ENCODE data around the gene AP1G2.

DNA sequence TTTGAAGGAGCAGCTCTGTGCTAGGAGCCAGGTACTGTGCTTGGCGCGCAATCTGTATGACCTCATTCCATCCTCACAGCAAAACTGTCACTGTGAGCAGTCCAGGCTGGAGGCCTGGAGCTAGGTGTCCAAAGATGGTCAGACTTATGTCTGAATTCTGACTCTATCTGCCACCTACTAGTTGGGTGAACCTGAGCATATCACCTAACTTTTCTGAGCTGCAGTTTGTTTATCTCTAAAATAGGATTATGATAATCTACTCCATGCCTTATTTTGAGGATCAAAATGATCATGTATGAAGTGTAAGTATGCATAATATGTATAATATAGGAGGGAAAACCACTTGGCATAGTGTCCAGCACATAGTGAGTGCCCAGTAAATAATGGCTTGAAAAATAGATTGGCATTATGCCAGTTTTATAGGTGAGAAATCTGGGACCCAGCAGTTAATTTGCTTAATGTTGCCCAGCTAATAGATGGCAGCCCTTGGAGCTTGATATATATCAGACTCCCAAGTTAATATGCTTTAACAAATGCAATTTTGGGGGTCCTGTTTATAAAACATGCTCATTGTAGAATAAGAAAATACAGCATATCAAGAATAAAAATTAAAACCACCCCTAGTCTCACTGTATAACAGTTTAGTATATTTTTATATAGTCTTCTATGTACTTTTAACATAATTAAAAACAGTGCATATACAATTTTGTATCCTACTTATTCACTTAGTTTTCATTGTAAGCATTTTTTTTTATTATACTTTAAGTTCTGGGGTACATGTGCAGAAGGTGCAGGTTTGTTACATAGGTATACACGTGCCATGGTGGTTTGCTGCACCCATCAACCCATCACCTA lies 15.5 kb upstream of the AP1G2 start:
- TF ChIP-seq POLR2A (IDR thresholded peaks at IDR 0.05): no peak
- TF ChIP-seq, protein P1, sequence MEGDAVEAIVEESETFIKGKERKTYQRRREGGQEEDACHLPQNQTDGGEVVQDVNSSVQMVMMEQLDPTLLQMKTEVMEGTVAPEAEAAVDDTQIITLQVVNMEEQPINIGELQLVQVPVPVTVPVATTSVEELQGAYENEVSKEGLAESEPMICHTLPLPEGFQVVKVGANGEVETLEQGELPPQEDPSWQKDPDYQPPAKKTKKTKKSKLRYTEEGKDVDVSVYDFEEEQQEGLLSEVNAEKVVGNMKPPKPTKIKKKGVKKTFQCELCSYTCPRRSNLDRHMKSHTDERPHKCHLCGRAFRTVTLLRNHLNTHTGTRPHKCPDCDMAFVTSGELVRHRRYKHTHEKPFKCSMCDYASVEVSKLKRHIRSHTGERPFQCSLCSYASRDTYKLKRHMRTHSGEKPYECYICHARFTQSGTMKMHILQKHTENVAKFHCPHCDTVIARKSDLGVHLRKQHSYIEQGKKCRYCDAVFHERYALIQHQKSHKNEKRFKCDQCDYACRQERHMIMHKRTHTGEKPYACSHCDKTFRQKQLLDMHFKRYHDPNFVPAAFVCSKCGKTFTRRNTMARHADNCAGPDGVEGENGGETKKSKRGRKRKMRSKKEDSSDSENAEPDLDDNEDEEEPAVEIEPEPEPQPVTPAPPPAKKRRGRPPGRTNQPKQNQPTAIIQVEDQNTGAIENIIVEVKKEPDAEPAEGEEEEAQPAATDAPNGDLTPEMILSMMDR (IDR thresholded peaks at IDR 0.05): no peak
- no peak for TF ChIP-seq POLR2AphosphoS5 (IDR thresholded peaks at IDR 0.05)
